Activated CD8-positive, alpha-beta memory T cell treated with anti-CD3 and anti-CD28 coated beads, Interleukin-2, amount 50 U/mL, for 4 hours (primary cell): Measurements from ENCODE around the gene ZNF714.

Source experiments
- DNase-seq: peaks from one replicate; pipeline ENCODE4 v3.0.0-alpha.2; 2020

The ZNF714 gene

DNA sequence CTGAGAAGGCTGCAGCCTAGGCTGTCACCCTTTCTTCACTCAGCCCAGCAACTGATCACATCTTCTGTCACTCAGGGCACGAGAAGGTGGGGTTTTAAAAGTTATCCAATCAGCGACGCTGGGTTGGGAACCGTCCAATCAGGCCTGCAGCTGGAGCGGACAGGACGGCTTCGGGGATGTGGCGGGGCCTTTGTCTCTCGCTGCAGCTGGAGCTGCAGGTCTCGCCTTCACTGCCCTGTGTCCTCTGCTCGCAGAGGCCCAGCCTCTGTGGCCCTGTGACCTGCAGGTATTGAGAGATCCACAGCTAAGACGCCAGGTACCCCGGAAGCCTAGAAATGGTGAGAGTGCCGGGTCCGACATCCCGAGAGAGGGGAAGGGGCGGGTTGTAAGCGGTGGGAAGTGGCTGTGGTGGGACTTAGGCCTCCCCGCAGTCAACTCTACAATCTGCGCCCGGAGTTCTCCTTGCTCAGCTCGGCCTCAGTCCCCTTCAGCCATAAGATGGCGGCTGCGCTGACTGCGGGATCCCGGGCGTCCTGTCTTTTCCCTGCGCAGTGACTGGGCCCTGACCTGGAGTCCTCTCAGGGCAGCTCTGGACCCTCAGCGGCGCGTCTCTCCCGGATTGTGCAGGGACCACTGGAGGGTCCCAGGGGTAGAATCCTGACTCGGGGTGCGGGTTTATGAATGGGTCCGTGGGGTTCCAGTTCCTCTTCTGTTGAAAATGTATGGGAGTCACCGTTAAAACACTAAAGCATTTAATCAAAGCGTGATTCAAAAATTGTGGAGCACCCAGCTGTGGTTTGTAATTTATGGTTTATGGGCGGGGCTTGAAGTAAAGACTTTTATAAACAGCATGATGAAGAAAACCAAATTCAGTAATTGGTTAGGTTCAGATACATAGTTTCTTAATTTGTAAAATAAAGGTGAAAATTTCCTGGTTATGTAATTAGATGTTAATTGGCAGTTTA is at the start of gene ZNF714:
TSS of gene ZNF714 (plus strand) at position 193 of the 965 bp plus-strand sequence. CDS start 16,066 bp downstream, outside the sequence.
- DNase-seq = peak; percentile 66

DNA sequence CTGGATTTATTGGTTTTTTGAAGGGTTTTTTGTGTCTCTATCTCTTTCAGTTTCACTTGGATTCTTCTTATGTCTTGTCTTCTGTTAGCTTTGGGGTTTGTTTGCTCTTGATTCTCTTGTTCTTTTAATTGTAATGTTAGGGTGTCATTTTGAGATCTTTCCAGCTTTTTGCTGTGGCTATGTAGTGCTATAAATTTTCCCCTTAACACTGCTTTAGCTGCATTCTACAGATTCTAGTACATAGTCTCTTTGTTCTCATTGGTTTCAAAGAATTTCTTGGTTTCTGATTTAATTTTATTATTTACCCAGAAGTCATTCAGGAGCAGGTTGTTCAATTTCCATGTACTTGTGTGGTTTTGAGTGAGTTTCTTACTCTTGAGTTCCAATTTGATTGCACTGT is 37.0 kb upstream of the ZNF714 start:
- DNase-seq = no peak

- DNase-seq = no peak
Observed at GRCh38 chr19:21046489-21046888, 35.5 kb upstream of the ZNF714 start.

DNA sequence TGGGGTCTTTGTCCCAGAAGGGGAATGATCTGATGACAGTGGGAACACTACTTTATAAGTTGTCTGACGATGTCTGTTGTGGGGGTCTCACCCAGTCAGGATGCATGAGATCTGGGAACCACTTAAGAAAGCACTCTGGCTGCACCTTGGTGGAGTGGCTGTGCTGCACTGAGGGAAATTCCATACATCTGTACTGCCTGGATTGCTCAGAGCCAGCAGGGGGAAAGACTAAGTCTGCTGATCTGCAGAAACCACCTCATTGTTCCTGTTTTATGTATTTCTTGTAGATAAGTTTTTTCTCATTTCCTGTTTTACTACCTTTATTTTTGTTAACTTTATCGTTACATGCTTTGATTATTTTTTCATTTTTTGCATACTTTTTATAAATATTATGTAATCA is 34.3 kb upstream of the ZNF714 start:
- no peak for DNase-seq

GRCh38 chr19:21052902-21053301 is 29.1 kb upstream of the ZNF714 start:
- DNase-seq = no peak

DNA sequence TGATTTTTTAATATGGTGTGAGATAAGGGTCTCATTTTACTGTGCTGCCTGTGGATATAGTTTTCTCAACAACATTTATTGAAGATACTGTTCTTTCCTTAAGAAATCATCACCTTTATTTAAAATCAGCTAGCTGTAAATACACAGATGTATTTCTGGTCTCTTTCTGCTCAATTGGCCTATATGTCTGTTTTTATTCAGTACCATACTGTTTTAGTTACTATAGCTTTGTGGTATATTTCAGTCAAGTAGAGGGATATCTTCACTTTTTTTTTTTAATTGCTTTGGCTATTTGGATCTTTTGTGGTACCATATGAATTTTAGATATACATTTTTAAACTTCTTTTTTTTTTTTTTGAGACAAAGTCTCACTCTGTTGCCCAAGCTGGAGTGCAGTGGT is 16.7 kb upstream of the ZNF714 start:
- no peak for DNase-seq

GRCh38 chr19:21084343-21084742 is 2.3 kb downstream of the ZNF714 start:
- no peak for DNase-seq

GRCh38 chr19:21087871-21088270 is 5.9 kb downstream of the ZNF714 start:
- no peak for DNase-seq

- DNase-seq = no peak
Observed at GRCh38 chr19:21092109-21092508, 10.1 kb downstream of the ZNF714 start.

DNA sequence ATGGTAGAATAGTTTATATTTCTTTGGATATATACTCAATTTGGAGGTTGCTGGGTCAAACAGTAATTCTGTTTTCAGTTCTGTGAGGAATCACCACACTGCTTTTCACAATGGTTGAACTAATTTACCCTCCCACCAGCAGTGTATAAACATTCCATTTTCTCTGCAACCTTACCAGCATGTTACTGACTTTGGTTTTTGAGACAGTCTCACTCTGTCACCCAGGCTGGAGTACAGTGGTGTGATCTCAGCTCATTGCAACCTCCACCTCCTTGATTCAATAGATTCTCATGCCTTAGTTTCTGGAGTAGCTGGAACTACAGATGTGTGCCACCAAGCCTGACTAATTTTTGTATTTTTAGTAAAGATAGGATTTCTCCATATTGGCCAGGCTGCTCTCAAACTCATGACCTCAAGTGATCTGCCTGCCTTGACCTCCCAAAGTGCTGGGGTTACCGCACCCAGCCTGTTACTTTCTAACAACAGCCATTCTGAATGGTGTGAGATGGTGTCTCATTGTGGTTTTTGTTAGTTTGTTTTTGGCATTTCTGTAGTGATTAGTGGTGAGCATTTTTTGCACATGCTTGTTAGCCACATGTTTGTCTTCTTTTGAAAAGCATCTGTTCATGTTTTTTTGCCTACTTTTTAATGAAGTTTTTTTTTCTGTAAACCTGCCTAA is 12.5 kb downstream of the ZNF714 start:
- DNase-seq = no peak

DNA sequence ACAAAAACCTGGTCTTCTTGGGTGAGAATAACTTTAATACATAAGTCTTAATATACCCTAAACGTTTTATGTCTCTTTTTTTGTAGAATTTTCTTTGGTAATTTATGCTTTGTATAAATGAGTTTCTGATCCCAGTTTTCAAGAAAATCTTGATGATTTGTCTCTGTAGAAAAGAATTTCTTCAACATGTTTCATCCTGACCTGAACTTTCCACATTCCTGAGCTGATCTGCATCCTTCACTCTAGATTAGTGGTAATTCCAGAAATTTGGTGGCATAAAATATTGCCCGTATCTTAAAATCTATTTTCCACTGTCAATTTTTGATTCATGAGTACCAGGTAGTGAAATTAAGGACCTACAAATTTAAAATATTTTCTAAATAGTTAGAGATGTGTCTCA is 16.3 kb downstream of the ZNF714 start:
- no peak for DNase-seq

DNA sequence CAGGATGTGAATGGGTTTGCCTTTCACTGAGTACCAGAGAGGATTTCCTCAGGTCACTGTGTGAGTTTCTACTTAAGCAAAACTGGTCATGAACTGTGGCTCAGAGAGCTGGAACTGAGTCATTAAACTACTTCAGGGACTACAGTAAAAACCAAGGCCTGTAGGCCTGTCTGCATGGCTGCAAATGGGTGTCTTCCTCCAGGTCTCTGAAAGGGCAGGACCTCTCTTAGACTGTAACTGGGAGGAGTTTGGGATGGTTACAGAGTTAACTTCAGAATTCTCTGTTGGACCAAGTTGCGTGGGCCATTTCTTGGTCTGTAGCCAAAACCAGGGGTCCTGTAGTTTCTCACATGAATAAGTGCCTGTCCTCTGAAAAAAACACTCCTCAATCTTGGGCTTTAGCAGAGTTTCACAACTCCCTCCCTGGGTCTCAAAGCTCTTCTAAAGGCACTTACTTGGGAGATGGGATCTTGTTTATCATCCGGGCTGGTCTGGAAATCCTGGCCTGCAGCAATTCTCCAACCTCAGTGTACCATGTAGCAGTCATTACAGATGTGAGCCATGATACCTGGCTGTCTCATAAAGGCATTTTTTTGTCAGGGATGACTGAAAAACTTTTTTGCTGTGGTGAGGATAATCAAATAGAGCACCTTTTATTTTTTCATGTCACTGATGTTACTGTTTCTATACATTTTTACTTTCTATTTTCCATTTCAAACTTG is 19.7 kb downstream of the ZNF714 start:
- DNase-seq = no peak

DNA sequence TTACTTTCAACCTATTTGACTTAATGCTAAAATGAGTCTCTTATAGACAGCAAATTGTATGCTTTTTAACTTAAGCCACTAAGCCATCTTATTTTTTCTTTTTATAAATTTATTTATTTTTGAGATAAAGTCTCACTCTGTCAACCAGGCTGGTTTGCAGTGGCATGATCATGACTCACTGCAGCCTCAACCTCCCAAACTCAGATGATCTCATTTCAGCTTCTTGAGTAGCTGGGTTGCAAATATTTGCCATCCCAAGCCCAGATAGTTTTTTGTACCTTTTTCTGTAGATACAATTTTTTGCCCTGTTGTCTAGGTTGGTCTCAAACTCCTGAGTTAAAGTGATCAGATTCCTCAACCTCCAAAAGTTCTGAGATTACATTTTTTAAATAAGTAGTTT is 27.1 kb downstream of the ZNF714 start:
- DNase-seq = no peak

DNA sequence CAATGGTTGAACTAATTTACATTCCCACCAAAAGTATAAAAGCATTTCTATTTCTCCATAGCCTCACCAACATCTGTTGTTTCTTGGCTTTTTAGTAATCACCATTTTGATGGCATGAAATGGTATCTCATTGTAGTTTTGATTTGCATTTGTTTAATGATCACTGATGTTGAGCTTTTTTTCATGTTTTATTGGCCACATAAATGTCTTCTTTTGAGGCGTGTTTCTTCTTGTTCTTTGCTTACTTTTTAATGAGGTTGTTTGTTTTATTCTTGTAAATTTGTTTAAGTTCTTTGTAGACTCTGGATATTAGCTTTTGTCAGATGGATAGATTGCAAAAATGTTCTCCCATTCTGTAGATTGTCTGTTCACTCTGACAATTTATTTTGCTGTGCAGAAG is 28.2 kb downstream of the ZNF714 start:
- no peak for DNase-seq

DNA sequence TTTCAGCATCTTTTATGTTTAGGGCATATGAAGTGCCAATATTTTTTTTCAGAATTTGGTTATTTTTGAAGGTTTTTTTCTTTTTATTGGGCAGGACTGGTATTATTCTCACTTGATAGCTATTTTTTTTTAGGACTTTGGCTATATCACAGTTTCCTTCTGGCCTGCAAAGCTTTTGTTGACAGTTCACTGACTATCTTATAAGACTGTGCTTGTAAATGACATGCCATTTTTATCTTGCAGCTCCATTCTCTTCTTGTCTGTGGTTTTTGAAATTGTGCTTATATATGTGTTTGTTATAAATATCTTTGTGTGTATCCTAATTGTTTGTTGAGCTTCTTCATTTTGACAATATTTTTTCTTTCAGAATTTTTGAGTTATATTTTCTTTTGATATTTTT is 33.4 kb downstream of the ZNF714 start:
- DNase-seq = no peak

GRCh38 chr19:21117041-21117907 is 35.3 kb downstream of the ZNF714 start:
- no peak for DNase-seq

DNA sequence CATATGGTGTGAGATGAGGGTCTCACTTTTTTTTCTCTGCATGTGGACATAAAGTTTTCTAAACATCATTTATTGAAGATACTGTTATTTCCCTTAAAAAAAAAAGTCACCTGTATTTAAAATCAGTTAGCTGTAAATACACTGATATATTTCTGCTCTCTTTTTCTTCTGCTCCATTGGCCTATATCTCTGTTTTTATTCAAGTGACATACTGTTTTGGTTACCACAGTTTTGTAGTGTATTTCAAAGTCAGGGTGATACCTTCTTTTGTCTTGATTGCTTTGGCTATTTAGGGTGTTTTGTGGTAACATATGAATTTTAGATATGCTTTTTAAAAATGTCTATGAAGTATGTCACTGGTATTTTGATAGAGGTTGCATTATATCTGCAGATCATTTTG is 44.1 kb downstream of the ZNF714 start:
- no peak for DNase-seq

DNA sequence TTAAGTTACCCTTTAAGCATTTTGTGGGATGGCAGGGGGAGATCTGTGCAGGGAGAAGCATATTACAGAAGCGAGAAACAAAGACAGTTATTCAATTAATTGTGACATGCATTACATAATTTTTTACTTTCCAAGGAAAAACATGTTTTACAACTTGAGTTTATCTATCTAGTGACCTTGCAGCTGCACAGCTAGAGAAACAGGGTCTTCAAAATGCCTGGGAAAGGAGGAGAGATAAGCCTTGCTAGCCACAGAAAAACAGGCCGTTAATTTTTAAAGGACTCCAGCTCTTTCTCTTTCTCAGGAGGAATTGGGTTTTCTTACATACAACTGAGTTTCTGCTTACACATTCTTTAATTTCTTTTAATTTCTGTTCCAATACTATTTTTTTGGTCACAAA is 45.0 kb downstream of the ZNF714 start:
- DNase-seq = no peak

GRCh38 chr19:21127898-21128297 is 45.9 kb downstream of the ZNF714 start:
- no peak for DNase-seq

DNA sequence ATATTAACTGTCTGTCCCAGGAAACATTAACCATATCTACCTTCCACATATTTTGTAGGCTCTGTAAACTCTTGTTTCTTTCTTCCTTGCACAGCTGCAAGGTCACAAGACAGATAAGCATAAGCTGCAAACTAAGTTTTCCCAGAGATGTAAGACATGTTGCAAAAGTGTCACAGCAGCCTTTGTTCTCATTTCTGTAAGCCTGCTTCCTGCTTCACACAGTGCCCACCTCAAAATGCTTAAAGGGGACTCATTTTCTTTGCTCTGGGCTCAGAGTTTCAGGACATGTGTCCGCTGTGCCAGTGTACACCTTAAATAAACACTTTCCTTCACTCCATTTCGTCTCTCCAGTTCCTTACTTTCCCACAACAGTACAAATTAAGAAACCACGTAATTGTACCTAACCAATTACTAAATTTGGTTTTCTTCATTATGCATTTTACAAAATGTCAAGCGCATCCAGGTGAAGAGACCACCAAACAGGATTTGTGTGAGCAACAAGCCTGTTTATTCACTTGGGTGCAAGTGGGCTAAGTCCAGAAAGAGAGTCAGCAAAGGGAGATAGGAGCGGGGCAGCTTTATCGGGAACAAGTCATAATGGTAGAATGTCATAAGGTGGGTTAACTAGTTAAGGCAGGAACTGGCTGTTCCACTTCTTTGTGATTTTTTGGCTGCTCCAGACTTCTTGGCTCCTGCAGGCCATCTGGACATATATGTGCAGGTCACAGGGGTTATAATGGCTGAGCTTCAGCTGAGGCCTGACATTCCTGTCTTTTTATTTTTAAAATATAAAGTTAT is 47.1 kb downstream of the ZNF714 start:
- DNase-seq = no peak

GRCh38 chr19:21130097-21130775 is 48.2 kb downstream of the ZNF714 start:
- DNase-seq = no peak
